Neural progenitor cell (in vitro differentiated cells): Measurements from ENCODE around the gene SKIC8. TPM values are rescaled to one million over a fixed set of nuclear protein-coding genes. Genes with fewer than 3 reads are reported as not detected.

Source experiments
- DNase-seq: peaks from one replicate; pipeline ENCODE4 v3.0.0-alpha.2; 2016; ENCODE audit warnings: low spot score
- H2AFZ ChIP-seq: fragments of 200-600 bp; sonication (generic); replicated peaks from 2 replicates; pipeline ENCODE4 v1.6.1; 2016; ENCODE audit warnings: antibody characterized with exemption
- H3F3A ChIP-seq: fragments of 200-600 bp; sonication (generic); 2 replicates; pipeline ENCODE4 v1.6.1; 2016; ENCODE audit warnings: antibody characterized with exemption, low read depth
- H3K27ac ChIP-seq: fragments of 200-600 bp; sonication (generic); 2 replicates; pipeline ENCODE4 v1.5.1; 2016; ENCODE audit warnings: mild to moderate bottlenecking
- H3K27me3 ChIP-seq: fragments of 200-600 bp; sonication (generic); 2 replicates; pipeline ENCODE4 v1.6.1; 2016; ENCODE audit warnings: mild to moderate bottlenecking, moderate library complexity
- H3K36me3 ChIP-seq: fragments of 200-600 bp; sonication (generic); 2 replicates; pipeline ENCODE4 v1.5.1; 2016
- H3K4me1 ChIP-seq: fragments of 200-600 bp; sonication (generic); 2 replicates; pipeline ENCODE4 v1.6.1; 2016; ENCODE audit warnings: mixed run types
- H3K4me2 ChIP-seq: fragments of 200-600 bp; sonication (generic); 2 replicates; pipeline ENCODE4 v1.6.1; 2016
- H3K4me3 ChIP-seq: fragments of 200-600 bp; sonication (generic); 2 replicates; pipeline ENCODE4 v1.5.1; 2016
- H3K79me2 ChIP-seq: fragments of 200-600 bp; sonication (generic); 2 replicates; pipeline ENCODE4 v1.6.1; 2016; ENCODE audit warnings: low read depth
- H3K9ac ChIP-seq: fragments of 200-600 bp; sonication (generic); 2 replicates; pipeline ENCODE4 v1.6.1; 2016
- H3K9me3 ChIP-seq: fragments of 200-600 bp; sonication (generic); 2 replicates; pipeline ENCODE4 v1.5.1; 2016; ENCODE audit warnings: low read depth
- H4K20me1 ChIP-seq: fragments of 200-600 bp; sonication (generic); 2 replicates; pipeline ENCODE4 v1.6.1; 2016; ENCODE audit warnings: low read depth
- H3K27ac Mint-ChIP-seq: 3 replicates; pipeline ENCODE4 v1.8.0; 2021; ENCODE audit warnings: mixed read lengths
- H3K27me3 Mint-ChIP-seq: 2 replicates; pipeline ENCODE4 v1.8.0; 2022; ENCODE audit warnings: low read depth, mild to moderate bottlenecking, inconsistent platforms, moderate library complexity, mixed read lengths; ENCODE audit not compliant: insufficient read depth
- H3K36me3 Mint-ChIP-seq: 3 replicates; pipeline ENCODE4 v1.8.0; 2021; ENCODE audit warnings: mixed read lengths
- H3K4me1 Mint-ChIP-seq: 3 replicates; pipeline ENCODE4 v1.8.0; 2021; ENCODE audit warnings: mixed read lengths
- H3K4me3 Mint-ChIP-seq: 3 replicates; pipeline ENCODE4 v1.8.0; 2021; ENCODE audit warnings: mild to moderate bottlenecking, moderate library complexity, mixed read lengths
- H3K9me3 Mint-ChIP-seq: 3 replicates; pipeline ENCODE4 v1.8.0; 2020; ENCODE audit warnings: mixed read lengths
- EZH2 ChIP-seq: fragments of 200-600 bp; sonication (generic); IDR thresholded peaks from 2 replicates; pipeline ENCODE4 v1.6.1; 2017; ENCODE audit warnings: antibody characterized with exemption, mild to moderate bottlenecking, moderate library complexity
- EZH2phosphoT487 ChIP-seq: fragments of 200-600 bp; sonication (generic); IDR thresholded peaks from 2 replicates; pipeline ENCODE4 v1.6.1; 2017; ENCODE audit warnings: antibody characterized with exemption
- total RNA-seq: library from RNA; depleted of rRNA; stranded (reverse); fragments of >200 nt; gene quantifications from 2 replicates; pipeline ENCODE4 v1.2.3, GENCODE V29; 2015; ENCODE audit warnings: low replicate concordance
- TF ChIP-seq, protein P1 (sequence below): fragments of 200-600 bp; sonication (generic); IDR thresholded peaks from 2 replicates; pipeline ENCODE4 v1.5.1; 2017; ENCODE audit warnings: antibody characterized with exemption, mild to moderate bottlenecking

The SKIC8 gene
- 76.0 and 78.4 TPM in 2 replicates for total RNA-seq

DNA sequence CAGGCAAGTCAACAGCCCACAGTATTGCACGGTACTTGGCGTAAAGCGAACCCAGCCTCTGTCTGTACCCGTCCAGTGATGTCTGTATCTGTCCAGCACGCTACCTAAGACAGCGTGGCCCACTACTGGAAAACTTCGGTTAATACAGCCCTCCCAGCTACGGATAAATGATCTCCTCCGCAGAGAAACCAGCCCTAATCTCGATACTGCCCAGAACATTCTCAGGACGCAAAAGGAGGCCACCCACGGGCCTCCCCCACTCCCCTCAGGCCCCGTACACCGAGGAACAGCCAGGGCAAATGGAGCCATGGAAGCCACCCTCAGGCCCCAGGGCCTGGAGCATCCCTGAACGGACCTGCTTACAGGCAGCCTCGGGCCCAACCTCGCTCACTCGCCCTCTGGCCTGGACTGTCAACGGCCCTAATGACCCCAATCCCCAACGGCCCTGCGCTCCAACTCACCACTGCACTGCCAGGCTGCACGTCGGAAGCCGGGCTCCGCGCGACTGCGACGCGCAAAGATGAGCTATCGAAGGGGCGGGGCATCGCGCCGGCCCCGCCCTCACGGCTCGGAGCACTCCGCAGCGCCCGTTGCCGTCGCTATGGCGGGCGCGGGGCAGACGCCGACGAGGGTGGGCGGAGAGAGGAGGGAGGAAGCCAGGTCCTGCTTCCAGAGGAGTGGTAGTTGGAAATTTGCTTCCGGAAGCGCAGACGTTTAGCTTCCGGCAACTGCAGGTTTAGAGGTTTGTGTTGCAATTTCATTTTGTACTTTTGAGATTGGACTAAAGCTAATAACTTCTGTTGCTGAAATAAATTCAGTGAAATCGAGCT lies at the start of gene SKIC8:
Gene SKIC8, minus strand, starts transcription at position 509 of the 830 bp plus-strand sequence. CDS start 3,923 bp downstream, outside the sequence.
- Histone ChIP-seq H3K4me1 (peaks cover 7% of the 10 kb centered on the region), H3F3A (peaks cover 15% of the 10 kb centered on the region), H3K27ac (no peak within 1 kb of the TSS), H2AFZ (peak within 1 kb of the TSS; percentile 63), H3K36me3 (no peaks in the 10 kb centered on the region), H3K79me2 (peaks cover 23% of the 10 kb centered on the region), H3K4me2 (peak within 1 kb of the TSS; percentile 75), H3K4me3 (peak within 1 kb of the TSS; percentile 90), H3K27me3 (peaks cover 22% of the 10 kb centered on the region), H4K20me1 (no peaks in the 10 kb centered on the region), H3K9me3 (no peaks in the 10 kb centered on the region), H3K9ac (peak within 1 kb of the TSS; percentile 85)
- DNase-seq: peak; percentile 98
- peak within 1 kb of the TSS; percentile 91 for H3K27ac Mint-ChIP-seq
- H3K27me3 Mint-ChIP-seq: peaks cover 2% of the 10 kb centered on the region
- H3K9me3 Mint-ChIP-seq: no peaks in the 10 kb centered on the region
- peaks cover 8% of the 10 kb centered on the region for H3K4me1 Mint-ChIP-seq
- no peaks in the 10 kb centered on the region for H3K36me3 Mint-ChIP-seq
- TF ChIP-seq EZH2phosphoT487: no peak
- TF ChIP-seq, protein P1, sequence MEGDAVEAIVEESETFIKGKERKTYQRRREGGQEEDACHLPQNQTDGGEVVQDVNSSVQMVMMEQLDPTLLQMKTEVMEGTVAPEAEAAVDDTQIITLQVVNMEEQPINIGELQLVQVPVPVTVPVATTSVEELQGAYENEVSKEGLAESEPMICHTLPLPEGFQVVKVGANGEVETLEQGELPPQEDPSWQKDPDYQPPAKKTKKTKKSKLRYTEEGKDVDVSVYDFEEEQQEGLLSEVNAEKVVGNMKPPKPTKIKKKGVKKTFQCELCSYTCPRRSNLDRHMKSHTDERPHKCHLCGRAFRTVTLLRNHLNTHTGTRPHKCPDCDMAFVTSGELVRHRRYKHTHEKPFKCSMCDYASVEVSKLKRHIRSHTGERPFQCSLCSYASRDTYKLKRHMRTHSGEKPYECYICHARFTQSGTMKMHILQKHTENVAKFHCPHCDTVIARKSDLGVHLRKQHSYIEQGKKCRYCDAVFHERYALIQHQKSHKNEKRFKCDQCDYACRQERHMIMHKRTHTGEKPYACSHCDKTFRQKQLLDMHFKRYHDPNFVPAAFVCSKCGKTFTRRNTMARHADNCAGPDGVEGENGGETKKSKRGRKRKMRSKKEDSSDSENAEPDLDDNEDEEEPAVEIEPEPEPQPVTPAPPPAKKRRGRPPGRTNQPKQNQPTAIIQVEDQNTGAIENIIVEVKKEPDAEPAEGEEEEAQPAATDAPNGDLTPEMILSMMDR: no peak
- TF ChIP-seq EZH2: no peak
- peak within 1 kb of the TSS; percentile 94 for H3K4me3 Mint-ChIP-seq

DNA sequence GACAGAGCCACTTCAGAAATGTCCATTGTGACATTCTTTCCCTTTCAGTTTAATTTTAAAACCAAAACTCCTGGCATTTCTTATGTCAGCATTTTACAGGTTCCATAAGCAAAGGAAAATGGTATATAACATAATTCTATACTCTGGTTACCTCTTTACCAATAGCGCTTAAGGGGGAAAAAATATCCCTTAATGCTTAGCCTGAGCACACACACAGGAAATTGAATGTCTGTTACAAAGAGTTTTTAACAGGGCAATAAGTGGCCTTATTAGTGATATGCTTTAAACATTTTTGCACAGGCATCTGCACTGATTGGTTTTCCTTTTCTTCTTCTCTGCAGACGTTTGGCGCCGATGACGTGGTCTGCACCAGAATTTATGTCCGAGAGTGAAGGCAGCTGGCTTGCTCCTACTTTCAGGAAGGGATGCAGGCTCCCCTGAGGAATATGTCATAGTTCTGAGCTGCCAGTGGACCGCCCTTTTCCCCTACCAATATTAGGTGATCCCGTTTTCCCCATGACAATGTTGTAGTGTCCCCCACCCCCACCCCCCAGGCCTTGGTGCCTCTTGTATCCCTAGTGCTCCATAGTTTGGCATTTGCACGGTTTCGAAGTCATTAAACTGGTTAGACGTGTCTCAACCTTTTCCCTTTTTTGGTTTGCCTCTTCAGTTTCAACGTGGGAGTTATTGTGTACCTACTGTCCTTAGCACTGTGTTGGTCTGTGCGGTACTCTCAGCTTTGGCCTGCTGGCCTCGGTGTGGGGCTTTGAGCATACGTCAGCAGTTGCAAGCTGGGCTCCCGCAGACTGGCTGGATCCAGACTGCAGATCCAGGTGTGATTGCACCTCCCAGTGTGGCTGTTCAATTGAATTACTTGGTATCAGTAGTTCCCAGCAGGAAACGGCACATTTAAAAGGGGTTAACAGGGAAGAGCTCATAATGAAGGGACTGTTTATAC lies 48.5 kb upstream of the SKIC8 start:
- Histone ChIP-seq H3K79me2 (no peaks in the 10 kb centered on the region), H3K9me3 (no peaks in the 10 kb centered on the region), H3K4me3 (no peak overlapping the region), H3K27ac (peak overlapping the region; percentile 13), H3K9ac (no peak overlapping the region), H2AFZ (no peak overlapping the region), H3F3A (peaks cover 28% of the 10 kb centered on the region), H3K4me1 (peaks cover 28% of the 10 kb centered on the region), H3K27me3 (no peaks in the 10 kb centered on the region), H3K4me2 (peak overlapping the region; percentile 13), H4K20me1 (peaks cover 8% of the 10 kb centered on the region), H3K36me3 (no peaks in the 10 kb centered on the region)
- H3K4me1 Mint-ChIP-seq: peaks cover 41% of the 10 kb centered on the region
- no peaks in the 10 kb centered on the region for H3K36me3 Mint-ChIP-seq
- no peak overlapping the region for H3K4me3 Mint-ChIP-seq
- H3K27ac Mint-ChIP-seq: peak overlapping the region; percentile 22
- peak; percentile 53 for DNase-seq
- peaks cover 9% of the 10 kb centered on the region for H3K27me3 Mint-ChIP-seq
- H3K9me3 Mint-ChIP-seq: no peaks in the 10 kb centered on the region
- TF ChIP-seq, protein P1: no peak
- TF ChIP-seq EZH2phosphoT487 (no peak), EZH2 (no peak)

DNA sequence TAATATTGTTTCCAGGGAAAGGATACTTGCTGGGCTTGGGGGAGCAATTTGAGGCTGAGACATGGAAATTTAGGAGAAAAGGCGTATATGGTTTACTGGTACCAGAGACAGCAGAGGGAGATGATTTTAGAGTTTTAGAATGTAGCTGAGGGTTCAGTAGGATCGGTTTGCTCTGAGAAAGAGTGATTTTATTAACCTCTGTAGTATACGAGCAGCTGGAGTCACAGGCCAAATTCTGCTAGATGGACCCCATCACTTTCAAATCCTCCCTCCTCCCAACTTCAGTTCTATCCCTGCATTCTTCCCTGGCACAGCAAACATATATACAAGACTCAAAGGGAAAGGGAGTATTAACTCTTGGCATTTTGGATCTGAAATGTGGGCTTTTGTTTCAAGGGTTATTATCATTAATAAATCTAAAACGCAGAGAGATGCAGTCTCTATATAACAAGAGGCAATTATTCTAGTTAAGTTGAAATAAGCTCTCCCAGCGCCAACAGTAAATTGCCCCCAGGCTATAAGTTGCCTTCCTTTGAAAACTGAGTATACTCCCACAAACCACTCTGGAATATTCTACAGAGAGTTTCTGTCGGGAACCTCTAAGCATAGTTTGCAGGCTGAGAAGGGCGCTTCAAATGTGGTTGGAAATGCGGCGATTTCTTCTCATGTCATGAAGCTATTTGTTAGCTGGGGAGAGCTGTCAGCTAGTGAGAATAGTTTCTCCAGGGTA lies 46.2 kb upstream of the SKIC8 start:
- Mint-ChIP-seq H3K27me3 (peaks cover 22% of the 10 kb centered on the region), H3K27ac (no peak overlapping the region), H3K4me3 (no peak overlapping the region), H3K36me3 (no peaks in the 10 kb centered on the region), H3K4me1 (peaks cover 56% of the 10 kb centered on the region), H3K9me3 (no peaks in the 10 kb centered on the region)
- peaks cover 51% of the 10 kb centered on the region for H3K4me1 ChIP-seq
- H3K27ac ChIP-seq: no peak overlapping the region
- no peak overlapping the region for H3K9ac ChIP-seq
- no peaks in the 10 kb centered on the region for H3K36me3 ChIP-seq
- H2AFZ ChIP-seq: no peak overlapping the region
- peaks cover 21% of the 10 kb centered on the region for H4K20me1 ChIP-seq
- TF ChIP-seq EZH2 (no peak), EZH2phosphoT487 (no peak)
- TF ChIP-seq, protein P1: no peak
- H3K27me3 ChIP-seq: peaks cover 20% of the 10 kb centered on the region
- H3K4me2 ChIP-seq: no peak overlapping the region
- no peak overlapping the region for H3K4me3 ChIP-seq
- no peak for DNase-seq
- H3K79me2 ChIP-seq: peaks cover 20% of the 10 kb centered on the region
- peaks cover 46% of the 10 kb centered on the region for H3F3A ChIP-seq
- H3K9me3 ChIP-seq: no peaks in the 10 kb centered on the region
